ENCODE results near the gene ABCA12.
"Not testable (repeated sequence)": the region's sequence is repeated elsewhere in the genome, so short reads cannot be mapped to it uniquely, and the experiment has no call there.

Gene ABCA12

GRCh38 chr2:215138479-215138878 is at the start of gene ABCA12:
ABCA12 (minus strand) TSS chr2:215138626; CDS start chr2:215138208, 418 bp downstream.
- no peak for DNase-seq

GRCh38 chr2:215188078-215188477 is 49.7 kb upstream of the ABCA12 start:
- intact Hi-C loops (cut with DNase I): no loop called here
- DNase-seq: no peak

More at GRCh38 chr2:215138479-215138878, at the start of gene ABCA12:
- intact Hi-C loops (cut with DNase I): no loop called here

GRCh38 chr2:215186021-215186420 is 47.6 kb upstream of the ABCA12 start:
- intact Hi-C loops (cut with DNase I): no loop called here
- no peak for DNase-seq

GRCh38 chr2:215178121-215178520 is 39.7 kb upstream of the ABCA12 start:
- intact Hi-C loops (cut with DNase I): no loop called here
- no peak for DNase-seq

GRCh38 chr2:215171796-215172195 is 33.4 kb upstream of the ABCA12 start:
- no peak for DNase-seq
- intact Hi-C loops (cut with DNase I): no loop called here

- DNase-seq: peak in 1 of 42 donors; percentile 23
- intact Hi-C loops (cut with DNase I): no loop called here
Measured at GRCh38 chr2:215171151-215171550, 32.7 kb upstream of the ABCA12 start.

GRCh38 chr2:215166505-215166904 is 28.1 kb upstream of the ABCA12 start:
- DNase-seq; intact Hi-C loops (cut with DNase I): not testable (repeated sequence)

GRCh38 chr2:215163319-215163718 is 24.9 kb upstream of the ABCA12 start:
- intact Hi-C loops (cut with DNase I); DNase-seq: not testable (repeated sequence)

GRCh38 chr2:215161301-215161829 is 22.9 kb upstream of the ABCA12 start:
- DNase-seq: no peak
- intact Hi-C loops (cut with DNase I): no loop called here

GRCh38 chr2:215160081-215160480 is 21.7 kb upstream of the ABCA12 start:
- DNase-seq: no peak
- intact Hi-C loops (cut with DNase I): no loop called here

GRCh38 chr2:215156453-215156852 is 18.0 kb upstream of the ABCA12 start:
- DNase-seq: no peak
- intact Hi-C loops (cut with DNase I): no loop called here

GRCh38 chr2:215149894-215150293 is 11.5 kb upstream of the ABCA12 start:
- no peak for DNase-seq
- intact Hi-C loops (cut with DNase I): no loop called here

GRCh38 chr2:215149486-215149885 is 11.1 kb upstream of the ABCA12 start:
- intact Hi-C loops (cut with DNase I): no loop called here
- DNase-seq: no peak

GRCh38 chr2:215149060-215149459 is 10.6 kb upstream of the ABCA12 start:
- intact Hi-C loops (cut with DNase I): no loop called here
- DNase-seq: no peak

GRCh38 chr2:215145611-215146010 is 7.2 kb upstream of the ABCA12 start:
- intact Hi-C loops (cut with DNase I): no loop called here
- no peak for DNase-seq

- no peak for DNase-seq
- intact Hi-C loops (cut with DNase I): no loop called here
Measured at GRCh38 chr2:215144106-215144875, 5.9 kb upstream of the ABCA12 start.

GRCh38 chr2:215143458-215143857 is 5.0 kb upstream of the ABCA12 start:
- no peak for DNase-seq
- intact Hi-C loops (cut with DNase I): no loop called here

- no peak for DNase-seq
- intact Hi-C loops (cut with DNase I): no loop called here
Measured at GRCh38 chr2:215141706-215142105, 3.3 kb upstream of the ABCA12 start.

- intact Hi-C loops (cut with DNase I): no loop called here
- no peak for DNase-seq
Measured at GRCh38 chr2:215140166-215140707, 1.8 kb upstream of the ABCA12 start.

- intact Hi-C loops (cut with DNase I): no loop called here
- DNase-seq: no peak
Measured at GRCh38 chr2:215137741-215138340, 585 bp downstream of the ABCA12 start.

Data from head of caudate nucleus (tissue), 42 donors.